Urothelium cell line (cell line): ENCODE results near the gene SLC13A3.
"Not testable (repeated sequence)": the region's sequence is repeated elsewhere in the genome, so short reads cannot be mapped to it uniquely, and the experiment has no call there.

Source experiments
- DNase-seq: peaks from one replicate; pipeline ENCODE4 v3.0.0; 2011; ENCODE audit warnings: low spot score, mixed read lengths
- FAIRE-seq: peaks from 2 replicates; lab custom pipeline; 2011; peaks lifted over from hg19 to GRCh38; lab: Jason Lieb, UNC

The SLC13A3 gene

GRCh38 chr20:46682063-46682821, 31.0 kb upstream of the SLC13A3 start:
- no peak for FAIRE-seq
- no peak for DNase-seq

GRCh38 chr20:46681032-46681854, 30.0 kb upstream of the SLC13A3 start:
- no peak for FAIRE-seq
- DNase-seq = peak; percentile 77

GRCh38 chr20:46680684-46681031, 29.4 kb upstream of the SLC13A3 start:
- no peak for DNase-seq
- no peak for FAIRE-seq

GRCh38 chr20:46678516-46678915, 27.3 kb upstream of the SLC13A3 start:
- FAIRE-seq = no peak

GRCh38 chr20:46677608-46678007, 26.3 kb upstream of the SLC13A3 start:
- no peak for DNase-seq
- no peak for FAIRE-seq

More at GRCh38 chr20:46678516-46678915, 27.3 kb upstream of the SLC13A3 start:
- no peak for DNase-seq

GRCh38 chr20:46676649-46677316, 25.5 kb upstream of the SLC13A3 start:
- not testable (repeated sequence) for FAIRE-seq

GRCh38 chr20:46674253-46675083, 23.2 kb upstream of the SLC13A3 start:
- DNase-seq = no peak
- no peak for FAIRE-seq

More at GRCh38 chr20:46676649-46677316, 25.5 kb upstream of the SLC13A3 start:
- not testable (repeated sequence) for DNase-seq

- FAIRE-seq (no peak), DNase-seq (no peak)
Measured at GRCh38 chr20:46673394-46674252, 22.4 kb upstream of the SLC13A3 start.

GRCh38 chr20:46672543-46673148, 21.4 kb upstream of the SLC13A3 start:
- no peak for FAIRE-seq
- DNase-seq = no peak

- FAIRE-seq (no peak), DNase-seq (no peak)
Measured at GRCh38 chr20:46671866-46672542, 20.7 kb upstream of the SLC13A3 start.

GRCh38 chr20:46670585-46671584, 19.6 kb upstream of the SLC13A3 start:
- FAIRE-seq (no peak), DNase-seq (no peak)

- FAIRE-seq (no peak), DNase-seq (no peak)
Measured at GRCh38 chr20:46670228-46670584, 18.9 kb upstream of the SLC13A3 start.

GRCh38 chr20:46666818-46667515, 15.7 kb upstream of the SLC13A3 start:
- FAIRE-seq (no peak), DNase-seq (no peak)

- DNase-seq (no peak), FAIRE-seq (no peak)
Measured at GRCh38 chr20:46666306-46666705, 15.0 kb upstream of the SLC13A3 start.

GRCh38 chr20:46665602-46666001, 14.3 kb upstream of the SLC13A3 start:
- DNase-seq (no peak), FAIRE-seq (no peak)

- FAIRE-seq = no peak
Measured at GRCh38 chr20:46663531-46663930, 12.3 kb upstream of the SLC13A3 start.

GRCh38 chr20:46661659-46662058, 10.4 kb upstream of the SLC13A3 start:
- FAIRE-seq = no peak

More at GRCh38 chr20:46663531-46663930, 12.3 kb upstream of the SLC13A3 start:
- DNase-seq = no peak

More at GRCh38 chr20:46661659-46662058, 10.4 kb upstream of the SLC13A3 start:
- no peak for DNase-seq
